ENCODE results near the gene HIGD1B. TPM values are rescaled to one million over a fixed set of nuclear protein-coding genes. Genes with fewer than 3 reads are reported as not detected.

The HIGD1B gene
- total and polyA plus RNA-seq, 2 of the 13 experiments (the other 11 are each of a cell fraction or from before 2014, with no cell fraction given): not detected

- TF ChIP-seq AGO2 (optimal IDR thresholded peaks at IDR 0.05; ENCODE audit: low read depth, low read length): no peak
- TF ChIP-seq ZNF782 (CRISPR knock-in tag; IDR thresholded peaks at IDR 0.05; ENCODE audit: borderline replicate concordance): no peak; the same call in 1 of the 2 replicates
- TF ChIP-seq ZNF44 (CRISPR knock-in tag; IDR thresholded peaks at IDR 0.05): no peak
- TF ChIP-seq BCLAF1 (IDR thresholded peaks at IDR 0.05): no peak
- no peak for TF ChIP-seq ZNF138 (CRISPR knock-in tag; IDR thresholded peaks at IDR 0.05; ENCODE audit: low read depth)
- TF ChIP-seq TRIM24 (CRISPR knock-in tag; IDR thresholded peaks at IDR 0.05): no peak
- no peak for TF ChIP-seq GTF3A (CRISPR knock-in tag; conservative IDR thresholded peaks at IDR 0.05)
- no peak for TF ChIP-seq TBL1XR1 (IDR thresholded peaks at IDR 0.05; ENCODE audit: borderline replicate concordance, low read length, partially characterized antibody)
- TF ChIP-seq ZNF790 (CRISPR knock-in tag; IDR thresholded peaks at IDR 0.05; ENCODE audit: borderline replicate concordance): no peak; the same call in 1 of the 2 replicates
- peak; percentile 58; the same call in 1 of the 2 replicates for TF ChIP-seq ZFP82 (CRISPR knock-in tag; IDR thresholded peaks at IDR 0.05; ENCODE audit: borderline replicate concordance)
- no peak for TF ChIP-seq NBN (conservative IDR thresholded peaks at IDR 0.05)
- no peak for TF ChIP-seq FOXO1 (CRISPR knock-in tag; IDR thresholded peaks at IDR 0.05)
- TF ChIP-seq ZNF773 (CRISPR knock-in tag; IDR thresholded peaks at IDR 0.05; ENCODE audit: borderline replicate concordance): 0 out of 2 replicates have a peak, but pooled peaks have one; percentile 21
- TF ChIP-seq MYPOP (CRISPR knock-in tag; IDR thresholded peaks at IDR 0.05): 0 out of 2 replicates have a peak, but pooled peaks have one; percentile 37
- TF ChIP-seq TCF7 (IDR thresholded peaks at IDR 0.05; ENCODE audit: low read depth): no peak
- TF ChIP-seq FOXO4 (CRISPR knock-in tag; conservative IDR thresholded peaks at IDR 0.05): 0 out of 2 replicates have a peak, but pooled peaks have one; percentile 10
- no peak for TF ChIP-seq HOXA5 (CRISPR knock-in tag; IDR thresholded peaks at IDR 0.05)
- TF ChIP-seq ATF2 (CRISPR knock-in tag; IDR thresholded peaks at IDR 0.05): no peak
- TF ChIP-seq ZNF577 (CRISPR knock-in tag; IDR thresholded peaks at IDR 0.05; ENCODE audit: borderline replicate concordance, low read depth): no peak
- TF ChIP-seq SALL1 (CRISPR knock-in tag; IDR thresholded peaks at IDR 0.05): no peak
- TF ChIP-seq PITX1 (CRISPR knock-in tag; IDR thresholded peaks at IDR 0.05): no peak
- TF ChIP-seq SATB2 (CRISPR knock-in tag; IDR thresholded peaks at IDR 0.05): no peak
- no peak for TF ChIP-seq FOSL1 (CRISPR knock-in tag; IDR thresholded peaks at IDR 0.05; ENCODE audit: borderline replicate concordance)
- TF ChIP-seq ZNF670 (CRISPR knock-in tag; IDR thresholded peaks at IDR 0.05; ENCODE audit: borderline replicate concordance): no peak
These were observed 17.9 kb upstream of the HIGD1B start, which contains the start of gene GJC1 (continued) for GRCh38 chr17:44829523-44830358.

Measured in HepG2 (cell line).